Right lobe of liver (tissue), 6 donors: ENCODE data around the gene PTPRU. TPM values are rescaled to one million over a fixed set of nuclear protein-coding genes. Genes with fewer than 3 reads are reported as not detected.

ENCODE experiments used
- ATAC-seq, 4 donors: fragments of 200-7000 bp; cut with Tn5 transposase; one replicate each; pipeline ENCODE4 v1.9.1; 2020; ENCODE audit warnings: mild to moderate bottlenecking in 4 of 4, moderate library complexity in 4 of 4
- DNase-seq, 3 donors: peaks; one replicate each; pipeline ENCODE4 v3.0.0-alpha.2; 2020
- H3K27ac ChIP-seq, 3 donors: fragments of 200-600 bp; one replicate each; pipeline ENCODE4 v1.8.0; 2022
- H3K27me3 ChIP-seq, 2 donors: fragments of 200-600 bp; one replicate each; pipeline ENCODE4 v1.8.0; 2022
- H3K36me3 ChIP-seq, 4 donors: fragments of 200-600 bp; sonication (generic) in 1 of 4; one replicate each; pipeline versions ENCODE4 v1.5.1 to v1.8.0; 2017 to 2022; ENCODE audit warnings: control low read depth in 1 of 4
- H3K4me1 ChIP-seq, 4 donors: fragments of 200-600 bp; sonication (generic) in 1 of 4; one replicate each; pipeline versions ENCODE4 v1.5.1 to v1.8.0; 2017 to 2022; ENCODE audit warnings: control low read depth in 1 of 4
- H3K4me3 ChIP-seq, 3 donors: fragments of 200-600 bp; one replicate each; pipeline ENCODE4 v1.8.0; 2022
- H3K9me3 ChIP-seq, 4 donors: fragments of 200-600 bp; sonication (generic) in 1 of 4; one replicate each; pipeline versions ENCODE4 v1.5.1 to v1.8.0; 2017 to 2022; ENCODE audit warnings: control low read depth in 1 of 4
- CTCF ChIP-seq, 4 donors: fragments of 200-600 bp in 3 of 4; fragments of 450-650 bp in 1 of 4; IDR thresholded peaks; one replicate each; pipeline versions ENCODE4 v1.5.1 to v1.8.0; 2016 to 2022; ENCODE audit warnings: antibody characterized with exemption in 4 of 4, mild to moderate bottlenecking in 2 of 4
- POLR2A ChIP-seq: fragments of 450-650 bp; IDR thresholded peaks from one replicate; pipeline ENCODE4 v1.6.1; 2017; ENCODE audit warnings: antibody characterized with exemption, mild to moderate bottlenecking
- WGBS: methylation state at CpG from one replicate; pipeline ENCODE4 v1.1.6; 2018; ENCODE audit warnings: low coverage, low lambda C conversion rate; ENCODE audit not compliant: insufficient coverage; ENCODE audit errors: missing lambda C conversion rate; 5-methylcytosine and 5-hydroxymethylcytosine counted together
- intact Hi-C, 2 donors: fragments of 100-400 bp; cut with DNase I; formaldehyde crosslinking; loops; one replicate each; pipeline versions ENCODE4 v1.11.2 to v1.14.1; 2022
- total RNA-seq, 6 experiments: library from RNA; depleted of rRNA in 2 of 6; stranded (reverse); fragments of >200 nt in 2 of 6; fragmentation: NEBNext Ultra II Directional in 3 of 6; extraction: Animal tissue kit (Norgen Biotek cat#: 25700) in 3 of 6; gene quantifications; one replicate each; pipeline versions ENCODE4 v1.1.0 to v1.2.4, GENCODE V29; 2016 to 2023
- donor health status: DM: no; HTN: yes; CAD: no.
- donor health status: DM: no; HTN: no; CAD: no.
- donor health status: DM: no; HTN: no; CAD: no.
- donor health status: DM: no; HTN: yes; CAD: no.
- donor health status: DM: no; HTN: yes; CAD: no.

PTPRU gene
- total RNA-seq, 6 experiments from 2014 or later: 4.8 to 22.3 (median 14.5) TPM

- ATAC-seq (no peak), DNase-seq (no peak)
- intact Hi-C loops: loop anchor here in 1 of 2 donors (10.0 kb wide), 1 partner anchor 324 kb away; no protein-coding TSS in a partner anchor
- no peak overlapping the region for H3K4me3 ChIP-seq
- H3K27me3 ChIP-seq: no peaks in the 10 kb centered on the region
- H3K36me3 ChIP-seq: peaks cover 0 to 18% (median 4%) of the 10 kb centered on the region in 4 donors
- no peaks in the 10 kb centered on the region for H3K4me1 ChIP-seq
- 64% methylated on average over 4 of the region's 4 CpGs for WGBS
- no peaks in the 10 kb centered on the region for H3K9me3 ChIP-seq
- H3K27ac ChIP-seq: no peak overlapping the region
- TF ChIP-seq POLR2A (no peak), CTCF (IDR thresholded peaks at IDR 0.05) (no peak)
These were observed 27.9 kb upstream of the PTPRU start for GRCh38 chr1:29208442-29208841.

DNA sequence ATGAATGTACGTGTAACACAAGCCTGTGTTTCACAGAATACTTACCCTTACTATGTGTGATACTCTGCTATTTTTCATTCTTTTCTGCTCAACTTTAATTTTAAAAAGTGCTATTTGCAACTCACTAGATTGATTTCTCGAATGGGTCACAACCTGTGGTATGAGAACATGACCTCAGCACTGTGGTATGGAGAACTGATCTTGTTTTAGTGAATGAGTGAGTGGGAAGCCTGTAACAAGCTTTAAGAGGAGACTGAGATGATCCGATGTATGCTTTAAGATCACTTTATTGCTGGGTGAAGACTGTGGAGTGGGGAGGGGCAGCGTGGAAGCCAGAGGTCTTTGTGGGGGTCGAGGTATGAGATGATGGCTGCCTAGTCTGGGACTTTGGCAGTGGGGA, 27.1 kb upstream of the PTPRU start:
- WGBS: 69% methylated on average over 5 of the region's 5 CpGs
- Histone ChIP-seq H3K36me3 (peaks cover 0 to 18% (median 4%) of the 10 kb centered on the region in 4 donors), H3K27me3 (no peaks in the 10 kb centered on the region), H3K9me3 (no peaks in the 10 kb centered on the region), H3K27ac (no peak overlapping the region), H3K4me1 (no peaks in the 10 kb centered on the region), H3K4me3 (no peak overlapping the region)
- intact Hi-C loops: loop anchor here in 1 of 2 donors (10.0 kb wide), 1 partner anchor 324 kb away; no protein-coding TSS in a partner anchor
- no peak for TF ChIP-seq POLR2A
- TF ChIP-seq CTCF (IDR thresholded peaks at IDR 0.05): no peak
- DNase-seq: no peak
- no peak for ATAC-seq

DNA sequence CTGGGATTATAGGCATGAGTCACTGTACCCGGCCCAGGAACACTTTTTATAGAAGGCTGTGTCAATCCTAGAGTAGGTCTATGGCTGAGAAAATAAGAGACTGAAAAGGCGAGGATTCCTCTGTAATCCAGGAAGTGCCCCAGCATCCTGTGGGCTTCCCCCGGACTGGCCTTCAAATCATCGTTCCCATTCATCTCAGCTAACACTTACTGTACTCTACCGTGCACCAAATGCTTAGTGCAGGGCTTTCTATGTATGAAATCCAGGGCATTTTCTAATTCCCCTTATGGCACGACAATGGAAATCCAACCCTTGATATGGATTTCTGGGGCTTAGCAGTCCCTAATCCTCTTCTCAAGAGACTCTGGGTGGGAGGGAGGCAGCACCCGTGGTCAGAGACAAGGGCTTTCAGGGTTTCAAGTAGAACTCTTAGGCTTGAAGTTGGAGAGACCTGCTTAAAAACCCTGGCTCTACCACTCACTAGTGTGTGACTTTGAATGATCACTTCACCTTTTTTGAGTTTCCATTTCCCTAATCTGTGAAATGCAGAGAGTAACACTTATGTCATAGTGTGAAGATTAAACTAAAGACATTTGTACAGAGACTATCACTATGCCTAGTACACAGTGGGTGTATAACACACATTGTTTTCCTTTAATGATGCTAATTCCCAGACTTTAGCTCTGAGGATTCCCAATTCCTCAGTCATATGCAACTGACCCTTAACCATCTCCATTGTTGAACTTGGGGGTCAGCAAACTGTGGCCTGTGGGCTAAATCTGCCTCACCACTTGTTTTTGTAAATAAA, 25.8 kb upstream of the PTPRU start:
- 67% methylated on average over 6 of the region's 7 CpGs for WGBS
- TF ChIP-seq CTCF (IDR thresholded peaks at IDR 0.05) (no peak), POLR2A (no peak)
- no peaks in the 10 kb centered on the region for H3K4me1 ChIP-seq
- no peak overlapping the region for H3K4me3 ChIP-seq
- DNase-seq (no peak), ATAC-seq (no peak)
- H3K27me3 ChIP-seq: no peaks in the 10 kb centered on the region
- H3K36me3 ChIP-seq: peaks cover 0 to 27% (median 5%) of the 10 kb centered on the region in 4 donors
- no peaks in the 10 kb centered on the region for H3K9me3 ChIP-seq
- no peak overlapping the region for H3K27ac ChIP-seq
- intact Hi-C loops: no loop called here

DNA sequence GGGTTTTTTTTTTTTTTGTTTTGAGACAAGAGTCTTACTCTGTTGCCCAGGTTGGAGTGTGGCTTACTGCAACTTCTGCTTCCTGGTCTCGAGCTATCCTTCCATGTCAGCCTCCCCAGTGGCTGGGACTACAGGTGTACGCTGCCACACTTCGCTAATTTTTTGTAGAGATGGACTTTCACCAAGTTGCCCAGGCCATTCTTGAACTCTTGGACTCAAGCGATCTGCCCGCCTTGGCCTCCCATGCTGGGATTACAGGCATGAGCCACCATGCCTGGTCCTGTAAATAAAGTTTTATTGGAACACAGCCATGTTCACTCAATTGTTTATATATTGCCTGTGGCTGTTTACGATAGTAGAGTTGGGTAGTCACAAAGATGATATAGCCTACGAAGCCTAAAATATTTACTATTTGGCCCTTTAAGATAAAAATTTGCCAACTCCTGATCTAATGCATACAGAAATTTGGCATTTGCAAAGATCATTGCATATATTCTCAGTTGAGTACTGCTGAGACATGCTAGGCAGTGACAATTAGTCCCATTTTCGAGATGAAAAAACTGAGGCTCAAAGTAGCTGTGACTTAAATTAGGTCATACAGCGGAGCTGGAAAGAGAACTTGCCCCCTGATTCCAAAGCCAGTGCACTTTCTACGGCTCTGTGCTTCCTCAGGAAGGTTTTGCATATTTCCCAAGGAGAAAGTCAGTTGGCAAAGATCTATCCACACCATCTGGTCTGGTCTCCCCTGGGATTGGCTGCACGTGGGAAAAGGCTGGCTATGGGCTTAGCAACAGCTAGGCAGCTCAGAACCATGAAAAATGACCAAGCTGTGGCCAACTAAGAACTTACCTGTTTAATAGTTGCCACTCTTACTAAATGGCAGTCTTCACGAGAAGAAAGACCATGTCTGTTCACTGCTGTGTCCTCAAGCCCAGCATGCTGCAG, 25.0 kb upstream of the PTPRU start:
- TF ChIP-seq CTCF (IDR thresholded peaks at IDR 0.05): no peak
- no peak for TF ChIP-seq POLR2A
- ATAC-seq (no peak), DNase-seq (no peak)
- no peak overlapping the region for H3K4me3 ChIP-seq
- 95% methylated on average over 11 of the region's 12 CpGs for WGBS
- H3K27ac ChIP-seq: no peak overlapping the region
- H3K27me3 ChIP-seq: no peaks in the 10 kb centered on the region
- intact Hi-C loops: no loop called here
- no peaks in the 10 kb centered on the region for H3K9me3 ChIP-seq
- H3K4me1 ChIP-seq: no peaks in the 10 kb centered on the region
- peaks cover 0 to 29% (median 6%) of the 10 kb centered on the region in 4 donors for H3K36me3 ChIP-seq
